Hair follicle dermal papilla cell (primary cell): ENCODE data around the gene ZNF195. TPM values are rescaled to one million over a fixed set of nuclear protein-coding genes. Genes with fewer than 3 reads are reported as not detected.

ENCODE experiments used
- small RNA-seq: library from RNA; depleted of rRNA; stranded (forward); fragments of <200 nt; gene quantifications from one replicate; pipeline ENCODE3, GENCODE V24; 2012
- total RNA-seq: library from RNA; depleted of rRNA; stranded (reverse); fragments of >200 nt; gene quantifications from 2 replicates; pipeline ENCODE4 v1.2.3, GENCODE V29; 2012

The ZNF195 gene
- total RNA-seq: 15.3 and 18.5 TPM in 2 replicates

DNA sequence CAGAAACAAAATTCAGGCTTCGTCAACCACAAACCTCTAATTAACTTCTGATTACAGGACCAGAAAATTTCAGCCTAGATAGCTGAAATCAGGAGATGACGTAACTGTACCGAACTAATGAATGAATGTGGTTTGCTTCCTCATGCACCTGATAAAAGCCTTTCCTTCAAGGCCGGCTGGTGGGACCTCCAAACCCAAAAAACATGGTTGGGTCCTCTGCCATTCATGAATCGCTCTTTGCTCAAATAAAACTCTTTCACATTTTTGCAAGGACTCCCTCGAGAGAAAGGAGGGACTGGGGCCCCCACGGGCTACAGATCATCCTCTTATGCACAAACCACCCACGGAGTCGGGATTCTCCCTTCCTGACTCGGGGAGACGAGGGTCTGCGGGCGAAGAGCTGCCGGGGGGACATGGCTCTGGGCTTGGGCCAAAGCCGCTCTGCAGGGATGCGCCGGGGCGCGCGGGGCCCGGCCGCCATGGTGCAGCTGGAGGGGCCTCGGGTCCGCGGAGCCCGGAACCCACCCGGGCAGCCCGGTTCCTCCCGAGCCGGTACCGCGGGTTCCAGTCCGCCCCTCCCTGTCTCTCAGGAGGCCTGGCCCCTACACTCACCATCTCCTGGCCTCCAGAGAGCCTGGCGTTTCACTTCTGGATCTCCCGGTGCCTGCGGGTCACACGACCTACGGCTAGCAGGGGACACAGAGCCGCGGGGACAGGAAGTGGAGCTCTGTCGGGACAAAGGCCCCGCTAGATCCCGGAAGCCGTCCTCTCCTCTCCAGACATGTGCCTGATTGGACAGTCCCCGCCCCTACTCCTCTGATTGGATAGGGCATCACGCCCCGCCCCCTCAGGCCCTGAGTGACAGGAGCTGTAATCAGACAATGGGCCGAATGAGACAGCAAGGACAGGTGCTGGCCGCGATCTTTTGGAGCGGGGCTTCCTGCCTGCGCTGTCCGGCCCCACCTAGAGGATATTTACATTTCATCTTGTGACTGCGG, at the start of gene ZNF195:
Gene ZNF195, minus strand, starts transcription at position 721 of the 998 bp plus-strand sequence. Its CDS starts 106 bp downstream, at position 615.

Small RNA genes within 50 kb of the gene (small RNA-seq; reads per million reads assigned to genes)
- gene AC123788.2: not detected

Other genes with a start within 250 kb of the ZNF195 start
- 89.0 and 97.5 TPM in 2 replicates for gene OSBPL5, start 213.8 kb downstream of the ZNF195 start, total RNA-seq
- gene MRGPRG, start 160.3 kb downstream of the ZNF195 start, total RNA-seq: not detected in 2 replicates
- 0.16 TPM in 1 of 2 replicates, not detected in the other for gene MRGPRE, start 146.7 kb downstream of the ZNF195 start, total RNA-seq